ENCODE measurements around the gene CFAP57.

The CFAP57 gene

GRCh38 chr1:43299101-43299500 lies 127.0 kb downstream of the CFAP57 start:
- no peak for DNase-seq (ENCODE audit: low spot score)

GRCh38 chr1:43300378-43301094 lies 128.4 kb downstream of the CFAP57 start, which contains the start of gene TIE1:
TIE1 (plus strand) TSS chr1:43300982; CDS start chr1:43301072, 90 bp downstream.
- DNase-seq (ENCODE audit: low spot score): no peak

- no peak for DNase-seq (ENCODE audit: low spot score)
Observed at GRCh38 chr1:43302201-43302600, 130.1 kb downstream of the CFAP57 start.

GRCh38 chr1:43302721-43303470 lies 130.8 kb downstream of the CFAP57 start:
- DNase-seq (ENCODE audit: low spot score): peak; percentile 77

- no peak for DNase-seq (ENCODE audit: low spot score)
Observed at GRCh38 chr1:43303471-43304313, 131.6 kb downstream of the CFAP57 start.

All from HuH-7 (cell line).